MM.1S (cell line): Measurements from ENCODE around the gene ZNF219.
A peak's percentile ranks its signal among the peaks of the same experiment; 100 is the strongest.

Source experiments
- DNase-seq: peaks from one replicate; pipeline ENCODE4 v3.0.0-alpha.2; 2015
- H2AFZ ChIP-seq: fragments of 300-600 bp; sonication (generic); 2 replicates; pipeline ENCODE4 v1.6.0; 2016; ENCODE audit warnings: antibody characterized with exemption, low read length
- H3F3A ChIP-seq: fragments of 300-600 bp; sonication (generic); 2 replicates; pipeline ENCODE4 v1.6.1; 2016; ENCODE audit warnings: mild to moderate bottlenecking, antibody characterized with exemption, low read length, moderate library complexity, mixed read lengths; ENCODE audit not compliant: insufficient read depth
- H3K27ac ChIP-seq: fragments of 300-600 bp; sonication (generic); 2 replicates; pipeline ENCODE4 v1.5.1; 2016; ENCODE audit warnings: mild to moderate bottlenecking, low read length
- H3K27me3 ChIP-seq: fragments of 300-600 bp; sonication (generic); replicated peaks from 2 replicates; pipeline ENCODE4 v1.6.0; 2016; ENCODE audit warnings: low read length; ENCODE audit not compliant: insufficient read depth
- H3K36me3 ChIP-seq: fragments of 300-600 bp; sonication (generic); replicated peaks from 2 replicates; pipeline ENCODE4 v1.6.1; 2016; ENCODE audit warnings: mild to moderate bottlenecking, low read length, mixed read lengths; ENCODE audit not compliant: insufficient read depth
- H3K4me1 ChIP-seq: fragments of 300-600 bp; sonication (generic); 2 replicates; pipeline ENCODE4 v1.6.1; 2016; ENCODE audit warnings: low read length, mixed read lengths
- H3K4me2 ChIP-seq: fragments of 300-600 bp; sonication (generic); 2 replicates; pipeline ENCODE4 v1.6.0; 2016; ENCODE audit warnings: low read depth, low read length
- H3K4me3 ChIP-seq: fragments of 300-600 bp; sonication (generic); 2 replicates; pipeline ENCODE4 v1.5.1; 2016; ENCODE audit warnings: low read length, mixed read lengths
- H3K79me2 ChIP-seq: fragments of 300-600 bp; sonication (generic); 2 replicates; pipeline ENCODE4 v1.6.1; 2016; ENCODE audit warnings: mixed run types, low read length, mixed read lengths
- H3K9ac ChIP-seq: fragments of 300-600 bp; sonication (generic); 2 replicates; pipeline ENCODE4 v1.6.1; 2016; ENCODE audit warnings: low read length, mixed read lengths
- H3K9me2 ChIP-seq: fragments of 300-600 bp; sonication (generic); replicated peaks from 2 replicates; pipeline ENCODE4 v1.6.1; 2016; ENCODE audit warnings: mild to moderate bottlenecking, low read length, mixed read lengths; ENCODE audit not compliant: insufficient read depth
- H3K9me3 ChIP-seq: fragments of 300-600 bp; sonication (generic); replicated peaks from 2 replicates; pipeline ENCODE4 v1.6.1; 2016; ENCODE audit warnings: mild to moderate bottlenecking, low read length, mixed read lengths; ENCODE audit not compliant: insufficient read depth
- H4K20me1 ChIP-seq: fragments of 300-600 bp; sonication (generic); 2 replicates; pipeline ENCODE4 v1.6.1; 2016; ENCODE audit warnings: mild to moderate bottlenecking, low read length, moderate library complexity, mixed read lengths; ENCODE audit not compliant: insufficient read depth
- CTCF ChIP-seq: fragments of 300-600 bp; sonication (generic); IDR thresholded peaks from 2 replicates; pipeline ENCODE4 v1.5.1; 2016; ENCODE audit warnings: antibody characterized with exemption, low read length, mixed read lengths
- EZH2 ChIP-seq: fragments of 300-600 bp; sonication (generic); optimal IDR thresholded peaks from 2 replicates; pipeline ENCODE3; 2017; ENCODE audit warnings: low read depth, mild to moderate bottlenecking, antibody characterized with exemption, low read length, mixed read lengths
- EZH2phosphoT487 ChIP-seq: fragments of 300-600 bp; sonication (generic); IDR thresholded peaks from 2 replicates; pipeline ENCODE4 v1.6.1; 2018; ENCODE audit warnings: antibody characterized with exemption, low read length

The ZNF219 gene

GRCh38 chr14:21136024-21136423 lies 37.6 kb upstream of the ZNF219 start:
- no peak overlapping the region for H3K9ac ChIP-seq
- no peaks in the 10 kb centered on the region for H3K36me3 ChIP-seq
- peak; percentile 33 for DNase-seq
- no peak overlapping the region for H3K27ac ChIP-seq
- TF ChIP-seq EZH2phosphoT487 = no peak
- no peak for TF ChIP-seq EZH2
- TF ChIP-seq CTCF = peak; percentile 45
- H3K79me2 ChIP-seq = no peaks in the 10 kb centered on the region
- no peaks in the 10 kb centered on the region for H3K27me3 ChIP-seq
- no peaks in the 10 kb centered on the region for H3K9me3 ChIP-seq
- H4K20me1 ChIP-seq = no peaks in the 10 kb centered on the region
- H3K4me2 ChIP-seq = no peak overlapping the region
- no peak overlapping the region for H2AFZ ChIP-seq
- no peaks in the 10 kb centered on the region for H3K4me1 ChIP-seq
- no peak overlapping the region for H3K4me3 ChIP-seq
- no peaks in the 10 kb centered on the region for H3K9me2 ChIP-seq
- no peaks in the 10 kb centered on the region for H3F3A ChIP-seq

GRCh38 chr14:21133901-21134300 lies 35.4 kb upstream of the ZNF219 start:
- Histone ChIP-seq H3K27ac (no peak overlapping the region), H3K27me3 (no peaks in the 10 kb centered on the region), H3K79me2 (no peaks in the 10 kb centered on the region), H3F3A (no peaks in the 10 kb centered on the region), H3K4me2 (no peak overlapping the region), H3K4me3 (no peak overlapping the region), H2AFZ (no peak overlapping the region), H3K9me3 (no peaks in the 10 kb centered on the region), H3K36me3 (no peaks in the 10 kb centered on the region), H4K20me1 (no peaks in the 10 kb centered on the region), H3K9me2 (no peaks in the 10 kb centered on the region), H3K9ac (no peak overlapping the region), H3K4me1 (no peaks in the 10 kb centered on the region)
- DNase-seq = no peak
- TF ChIP-seq EZH2phosphoT487 (no peak), EZH2 (no peak), CTCF (no peak)

- no peak for TF ChIP-seq EZH2phosphoT487
- TF ChIP-seq EZH2 = no peak
- no peak for TF ChIP-seq CTCF
- Histone ChIP-seq H3K4me3 (no peak overlapping the region), H3F3A (no peaks in the 10 kb centered on the region), H3K36me3 (no peaks in the 10 kb centered on the region), H3K9ac (no peak overlapping the region), H3K9me3 (no peaks in the 10 kb centered on the region), H4K20me1 (no peaks in the 10 kb centered on the region), H3K79me2 (no peaks in the 10 kb centered on the region), H3K27ac (peak overlapping the region; percentile 32; the same call in 1 of the 2 replicates), H2AFZ (no peak overlapping the region), H3K4me1 (0 out of 2 replicates have a peak, but pooled peaks cover 7% of the 10 kb centered on the region), H3K9me2 (no peaks in the 10 kb centered on the region), H3K4me2 (peak overlapping the region; percentile 18; the same call in 1 of the 2 replicates), H3K27me3 (no peaks in the 10 kb centered on the region)
- no peak for DNase-seq
These were observed 25.0 kb upstream of the ZNF219 start for GRCh38 chr14:21123429-21123828.
